PC-9 (cell line): ENCODE measurements around the gene SELPLG. TPM values are rescaled to one million over a fixed set of nuclear protein-coding genes. Genes with fewer than 3 reads are reported as not detected.

Source experiments
- BruUV-seq: library from RNA; stranded (reverse); fragments of 400-500 nt; replicated peaks from 2 replicates; lab custom pipeline; 2021; lab: Mats Ljungman, UMichigan
- CTCF ChIA-PET: fragments of 300-600 bp; sonication (Branson Sonifier 250); formaldehyde crosslinking; loops from one replicate; lab custom pipeline; 2022; ENCODE audit warnings: antibody characterized with exemption; lab: Charles Lee
- POLR2A ChIA-PET: fragments of 300-600 bp; sonication (Branson Sonifier 250); formaldehyde crosslinking; loops from one replicate; lab custom pipeline; 2022; ENCODE audit warnings: antibody characterized with exemption; ENCODE audit not compliant: unreplicated experiment; lab: Charles Lee
- DNase-seq, 2 experiments: peaks; one replicate each; pipeline versions ENCODE4 v3.0.0 to v3.0.0-alpha.2; 2015 to 2022; ENCODE audit warnings: mixed read lengths in 1 of 2
- H2AFZ ChIP-seq: fragments of 200-600 bp; sonication (generic); 2 replicates; pipeline ENCODE4 v1.8.1; 2017; ENCODE audit warnings: antibody characterized with exemption
- H3F3A ChIP-seq: fragments of 200-600 bp; sonication (generic); 2 replicates; pipeline ENCODE4 v1.8.1; 2017; ENCODE audit warnings: antibody characterized with exemption, mild to moderate bottlenecking, low read depth; ENCODE audit not compliant: insufficient read depth
- H3K27ac ChIP-seq: fragments of 200-600 bp; sonication (generic); 2 replicates; pipeline ENCODE4 v1.6.1; 2016; ENCODE audit warnings: mixed run types
- H3K27me3 ChIP-seq: fragments of 200-600 bp; sonication (generic); 2 replicates; pipeline ENCODE4 v1.6.1; 2016; ENCODE audit warnings: low read depth, mixed run types; ENCODE audit not compliant: insufficient read depth
- H3K36me3 ChIP-seq: fragments of 200-600 bp; sonication (generic); 2 replicates; pipeline ENCODE4 v1.6.1; 2016; ENCODE audit warnings: low read depth, mixed run types
- H3K4me1 ChIP-seq: fragments of 200-600 bp; sonication (generic); replicated peaks from 2 replicates; pipeline ENCODE4 v1.6.1; 2016; ENCODE audit warnings: mixed run types; ENCODE audit not compliant: insufficient read depth
- H3K4me2 ChIP-seq: fragments of 200-600 bp; sonication (generic); 2 replicates; pipeline ENCODE4 v1.6.1; 2017; ENCODE audit warnings: mixed run types
- H3K4me3 ChIP-seq: fragments of 200-600 bp; sonication (generic); 2 replicates; pipeline ENCODE4 v1.6.1; 2016; ENCODE audit warnings: mixed run types
- H3K79me2 ChIP-seq: fragments of 200-600 bp; sonication (generic); 2 replicates; pipeline ENCODE4 v1.6.1; 2017; ENCODE audit warnings: low read depth, mixed run types
- H3K9me2 ChIP-seq: fragments of 200-600 bp; sonication (generic); 2 replicates; pipeline ENCODE4 v1.8.1; 2017; ENCODE audit warnings: mild to moderate bottlenecking; ENCODE audit not compliant: insufficient read depth
- H3K9me3 ChIP-seq: fragments of 200-600 bp; sonication (generic); 2 replicates; pipeline ENCODE4 v1.8.1; 2016; ENCODE audit warnings: low read depth; ENCODE audit not compliant: insufficient read depth
- H4K20me1 ChIP-seq: fragments of 200-600 bp; sonication (generic); 2 replicates; pipeline ENCODE4 v1.8.1; 2017; ENCODE audit not compliant: insufficient read depth
- EZH2 ChIP-seq: fragments of 200-600 bp; sonication (generic); IDR thresholded peaks from 2 replicates; pipeline ENCODE4 v1.8.0; 2017; ENCODE audit warnings: antibody characterized with exemption, low read depth
- intact Hi-C: fragments of 100-400 bp; cut with micrococcal nuclease; formaldehyde crosslinking; loops from one replicate; pipeline ENCODE4 v1.10.0; 2022; ENCODE audit not compliant: unreplicated experiment
- total RNA-seq: library from RNA; stranded (reverse); gene quantifications from 2 replicates; pipeline ENCODE4 v1.2.3, GENCODE V29; 2021
- TF ChIP-seq, protein P1 (sequence below): fragments of 200-600 bp; sonication (generic); conservative IDR thresholded peaks from 2 replicates; pipeline ENCODE4 v1.6.1; 2017; ENCODE audit warnings: mixed run types, antibody characterized with exemption, mild to moderate bottlenecking, moderate library complexity

Gene SELPLG
- total RNA-seq, 1 experiment from 2014 or later, result 0.96 TPM

DNA sequence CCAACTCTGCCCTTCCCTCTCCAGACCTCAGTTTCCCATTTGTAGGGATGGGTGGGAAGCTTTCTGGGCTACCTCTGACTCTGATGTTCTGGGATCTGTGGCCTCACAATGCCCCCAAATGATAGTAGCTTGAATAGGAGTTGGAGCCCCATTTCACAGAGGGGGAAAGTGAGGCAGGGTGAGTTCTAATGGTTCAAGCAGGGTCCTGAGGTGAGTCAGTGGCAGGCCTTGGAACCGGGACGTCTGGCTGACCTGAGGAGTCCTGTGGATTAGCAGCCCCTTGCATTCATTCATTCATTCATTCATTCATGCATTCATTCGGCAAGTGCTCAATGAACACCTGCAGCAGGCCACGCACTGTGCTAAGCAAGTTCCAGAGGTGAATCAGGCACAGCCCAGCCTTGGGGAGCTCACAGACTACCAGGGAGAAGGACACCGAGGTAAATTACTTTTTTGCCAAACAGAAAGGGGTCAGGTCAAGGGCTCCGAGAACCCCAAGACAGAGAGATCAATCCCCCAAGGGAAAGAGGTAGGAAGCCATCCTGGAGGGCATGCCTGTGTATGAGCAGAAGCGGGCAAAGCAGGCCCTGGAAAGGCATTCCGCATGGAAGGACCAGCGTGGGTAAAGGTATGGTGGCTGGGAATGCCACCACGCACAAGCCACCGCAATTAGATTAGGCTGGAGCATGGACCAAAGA lies 35.0 kb downstream of the SELPLG start:
- H3K27ac ChIP-seq, result no peak overlapping the region
- POLR2A ChIA-PET, result no interaction called here

DNA sequence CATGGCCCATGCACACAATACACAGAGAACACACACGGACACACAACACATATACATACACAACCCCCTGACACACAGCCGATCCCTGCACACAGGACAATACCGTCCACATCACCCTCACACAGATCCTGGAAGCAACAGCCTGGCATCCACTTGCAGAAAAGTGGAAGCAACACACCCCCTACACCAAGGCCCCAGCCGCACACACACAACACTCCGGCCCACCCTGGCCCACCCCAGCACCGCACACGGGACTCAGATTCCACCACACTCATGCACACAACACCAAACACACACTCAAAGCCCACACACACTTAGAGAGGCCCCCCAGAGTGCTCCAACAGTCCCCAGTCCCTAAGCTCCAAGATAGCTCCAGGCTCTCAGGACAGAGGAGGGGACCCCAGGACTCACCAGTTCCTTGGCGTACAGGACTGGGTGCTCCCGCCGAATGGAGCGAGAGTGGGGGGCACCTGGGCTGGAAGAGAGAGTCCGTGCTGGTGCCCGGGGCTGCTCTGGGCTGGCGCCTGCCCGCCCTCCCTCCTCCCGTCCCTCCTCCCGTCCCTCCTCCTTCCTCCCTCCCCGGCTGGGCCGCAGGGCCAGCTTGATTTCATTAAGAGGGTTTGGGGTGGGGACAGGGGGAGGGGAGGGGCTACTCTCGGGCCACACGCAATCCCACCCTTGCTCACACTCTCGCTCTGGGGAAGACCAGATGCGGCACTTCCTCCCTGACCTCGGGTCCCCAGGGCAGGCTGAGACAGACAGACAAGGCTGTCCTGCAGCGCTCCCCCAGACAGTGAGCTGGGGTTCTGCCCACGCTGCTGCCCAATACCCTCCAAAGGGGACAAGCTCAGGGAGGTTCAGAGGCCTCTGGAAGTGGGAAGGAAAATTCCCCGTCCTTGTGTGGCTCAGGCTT lies 35.9 kb downstream of the SELPLG start, which contains the start of gene TMEM119:
Gene TMEM119 (minus strand): TSS at position 526 of the 913 bp plus-strand sequence. CDS start 5,701 bp downstream, outside the sequence.
- no peak for DNase-seq
- POLR2A ChIA-PET, result no interaction called here
- no peaks in the 10 kb centered on the region for H3K9me3 ChIP-seq
- TF ChIP-seq, protein P1, sequence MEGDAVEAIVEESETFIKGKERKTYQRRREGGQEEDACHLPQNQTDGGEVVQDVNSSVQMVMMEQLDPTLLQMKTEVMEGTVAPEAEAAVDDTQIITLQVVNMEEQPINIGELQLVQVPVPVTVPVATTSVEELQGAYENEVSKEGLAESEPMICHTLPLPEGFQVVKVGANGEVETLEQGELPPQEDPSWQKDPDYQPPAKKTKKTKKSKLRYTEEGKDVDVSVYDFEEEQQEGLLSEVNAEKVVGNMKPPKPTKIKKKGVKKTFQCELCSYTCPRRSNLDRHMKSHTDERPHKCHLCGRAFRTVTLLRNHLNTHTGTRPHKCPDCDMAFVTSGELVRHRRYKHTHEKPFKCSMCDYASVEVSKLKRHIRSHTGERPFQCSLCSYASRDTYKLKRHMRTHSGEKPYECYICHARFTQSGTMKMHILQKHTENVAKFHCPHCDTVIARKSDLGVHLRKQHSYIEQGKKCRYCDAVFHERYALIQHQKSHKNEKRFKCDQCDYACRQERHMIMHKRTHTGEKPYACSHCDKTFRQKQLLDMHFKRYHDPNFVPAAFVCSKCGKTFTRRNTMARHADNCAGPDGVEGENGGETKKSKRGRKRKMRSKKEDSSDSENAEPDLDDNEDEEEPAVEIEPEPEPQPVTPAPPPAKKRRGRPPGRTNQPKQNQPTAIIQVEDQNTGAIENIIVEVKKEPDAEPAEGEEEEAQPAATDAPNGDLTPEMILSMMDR, result no peak
- TF ChIP-seq EZH2, result no peak
- H3K9me2 ChIP-seq, result no peaks in the 10 kb centered on the region
- no peaks in the 10 kb centered on the region for H4K20me1 ChIP-seq
- no peaks in the 10 kb centered on the region for H3K4me1 ChIP-seq
- no peak within 1 kb of the TSS for H3K27ac ChIP-seq
- no peaks in the 10 kb centered on the region for H3K36me3 ChIP-seq
- no peak within 1 kb of the TSS for H3K4me2 ChIP-seq
- H3F3A ChIP-seq, result no peaks in the 10 kb centered on the region
- H3K79me2 ChIP-seq, result no peaks in the 10 kb centered on the region
- intact Hi-C loops, result no loop called here
- CTCF ChIA-PET, result no interaction called here
- no peak within 1 kb of the TSS for H2AFZ ChIP-seq
- no peak within 1 kb of the TSS for H3K4me3 ChIP-seq
- H3K27me3 ChIP-seq, result no peaks in the 10 kb centered on the region
- BruUV-seq, result no TSS peak

More for the DNA sequence above, 35.0 kb downstream of the SELPLG start:
- DNase-seq, result no peak
- Histone ChIP-seq H3K27me3 (no peaks in the 10 kb centered on the region), H3K9me3 (no peaks in the 10 kb centered on the region), H2AFZ (no peak overlapping the region), H3F3A (no peaks in the 10 kb centered on the region), H4K20me1 (no peaks in the 10 kb centered on the region), H3K9me2 (no peaks in the 10 kb centered on the region), H3K79me2 (no peaks in the 10 kb centered on the region), H3K4me3 (no peak overlapping the region), H3K36me3 (no peaks in the 10 kb centered on the region), H3K4me2 (no peak overlapping the region), H3K4me1 (no peaks in the 10 kb centered on the region)
- intact Hi-C loops, result no loop called here
- BruUV-seq, result no TSS peak
- CTCF ChIA-PET, result no interaction called here
- no peak for TF ChIP-seq EZH2
- TF ChIP-seq, protein P1, result no peak

DNA sequence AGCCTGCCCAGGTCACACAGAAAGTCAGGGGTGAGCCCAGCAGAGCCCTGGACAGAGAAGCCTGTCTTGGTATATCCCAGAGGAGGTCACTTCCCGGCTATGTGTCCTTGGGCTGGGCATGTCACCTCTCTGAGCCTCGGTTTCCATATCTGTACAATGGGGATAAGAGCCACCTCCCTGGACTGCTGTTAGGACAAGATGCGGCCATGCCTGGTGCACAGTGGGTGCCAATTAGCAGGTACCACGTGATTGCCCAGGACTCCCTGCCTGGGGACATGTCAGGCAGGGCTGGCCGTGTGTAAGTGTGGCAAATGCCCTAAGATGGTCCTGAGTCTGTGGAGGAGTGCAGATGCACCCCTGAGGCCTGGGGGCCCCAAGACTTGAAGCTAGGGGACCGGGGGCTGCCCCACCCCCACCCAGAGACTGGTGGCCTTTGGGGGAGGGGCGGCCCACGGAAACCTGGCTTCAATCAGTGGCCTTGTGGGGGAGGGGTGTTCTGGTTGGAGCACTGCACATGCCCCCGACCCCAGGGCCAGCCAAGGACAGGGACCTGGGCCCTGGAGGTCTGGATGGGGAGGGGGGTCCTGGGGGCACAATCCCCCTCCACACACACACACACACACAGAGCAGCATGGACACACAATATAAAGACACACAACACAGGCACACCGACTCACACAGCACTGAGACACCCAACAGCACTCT lies 36.7 kb downstream of the SELPLG start:
- no peaks in the 10 kb centered on the region for H4K20me1 ChIP-seq
- H3K36me3 ChIP-seq, result no peaks in the 10 kb centered on the region
- intact Hi-C loops, result no loop called here
- TF ChIP-seq, protein P1, result no peak
- no peak for TF ChIP-seq EZH2
- no TSS peak for BruUV-seq
- no peaks in the 10 kb centered on the region for H3F3A ChIP-seq
- H3K4me2 ChIP-seq, result no peak overlapping the region
- H3K9me3 ChIP-seq, result no peaks in the 10 kb centered on the region
- H3K27me3 ChIP-seq, result 0 out of 2 replicates have a peak, but pooled peaks cover under 1% of the 10 kb centered on the region
- no peak for DNase-seq
- CTCF ChIA-PET, result no interaction called here
- no peaks in the 10 kb centered on the region for H3K9me2 ChIP-seq
- H2AFZ ChIP-seq, result no peak overlapping the region
- H3K27ac ChIP-seq, result no peak overlapping the region
- no peaks in the 10 kb centered on the region for H3K4me1 ChIP-seq
- no peaks in the 10 kb centered on the region for H3K79me2 ChIP-seq
- POLR2A ChIA-PET, result no interaction called here
- H3K4me3 ChIP-seq, result no peak overlapping the region
